ENCODE data around the gene JUNB.
A peak's percentile ranks its signal among the peaks of the same experiment; 100 is the strongest.
"Not testable (repeated sequence)": the region's sequence is repeated elsewhere in the genome, so short reads cannot be mapped to it uniquely, and the experiment has no call there.

Gene JUNB

DNA sequence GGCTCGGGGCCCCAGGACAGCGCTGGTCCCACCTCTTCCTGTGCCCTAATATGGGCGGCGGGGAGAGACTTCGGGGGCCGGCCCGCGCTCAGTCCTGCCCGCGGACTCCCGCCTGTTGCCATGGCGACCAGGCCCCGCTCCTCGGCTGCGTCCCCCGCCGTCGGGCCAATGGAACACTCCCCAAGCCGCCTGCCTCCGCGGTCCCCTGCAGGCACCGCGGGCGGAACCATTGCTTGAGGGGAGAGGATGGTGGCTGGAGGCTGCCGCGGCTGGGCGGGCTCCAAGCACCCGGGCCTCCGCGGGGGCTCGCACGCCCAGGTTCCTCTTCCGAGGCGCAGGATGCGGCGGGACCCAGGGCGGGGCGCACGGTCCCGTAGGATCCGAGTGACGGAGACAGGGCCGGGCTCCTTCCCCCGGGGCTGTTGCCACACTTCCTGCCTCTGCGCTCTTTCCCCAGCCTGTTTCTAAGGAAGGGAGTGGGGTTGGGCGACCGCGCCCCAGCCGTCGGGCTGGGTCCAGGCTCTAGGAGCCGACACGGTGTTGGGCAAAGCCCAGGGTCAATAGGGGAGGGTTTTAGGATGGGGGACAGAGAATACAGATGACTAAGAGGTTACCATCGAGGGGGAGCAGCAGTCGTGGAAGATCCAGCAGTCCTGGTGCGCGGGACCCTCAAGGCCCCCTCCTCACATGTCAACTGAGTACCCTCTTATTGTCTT is 1.2 kb upstream of the JUNB start:
- DNase-seq: peak; percentile 88

DNA sequence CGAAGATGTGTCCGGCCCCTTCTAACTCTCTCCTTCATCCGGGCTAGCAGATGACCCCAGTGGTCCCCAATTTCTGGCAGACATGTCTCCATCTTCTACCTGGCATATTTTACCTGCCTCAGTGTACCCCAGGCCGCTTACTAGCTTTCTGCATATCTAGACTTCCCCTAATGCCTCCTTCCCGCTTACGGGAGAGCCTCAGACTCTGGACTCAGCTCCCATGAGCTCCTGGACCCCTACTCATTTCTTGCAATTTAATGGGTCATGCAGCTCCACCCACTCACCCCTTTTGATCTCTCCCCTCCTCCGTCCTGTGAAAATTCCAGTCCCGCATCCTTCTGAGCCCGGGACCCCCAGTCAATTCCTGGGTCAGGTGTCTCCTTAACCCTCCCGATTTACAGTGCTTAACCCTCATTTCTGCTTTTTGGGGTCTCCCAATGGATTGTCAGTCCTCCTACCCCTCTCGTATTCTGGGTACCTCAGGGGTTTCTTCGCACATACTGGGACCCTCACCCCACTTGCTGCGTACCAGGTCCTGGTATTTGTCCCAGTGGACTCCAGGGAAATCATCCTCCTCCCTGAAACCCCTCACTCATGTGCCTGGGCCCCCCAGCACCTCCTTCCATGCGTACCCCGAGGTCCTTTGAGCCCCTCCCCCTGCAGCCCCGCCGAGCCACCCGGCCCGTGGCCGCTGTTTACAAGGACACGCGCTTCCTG is 500 bp upstream of the JUNB start:
- DNase-seq: no peak

DNA sequence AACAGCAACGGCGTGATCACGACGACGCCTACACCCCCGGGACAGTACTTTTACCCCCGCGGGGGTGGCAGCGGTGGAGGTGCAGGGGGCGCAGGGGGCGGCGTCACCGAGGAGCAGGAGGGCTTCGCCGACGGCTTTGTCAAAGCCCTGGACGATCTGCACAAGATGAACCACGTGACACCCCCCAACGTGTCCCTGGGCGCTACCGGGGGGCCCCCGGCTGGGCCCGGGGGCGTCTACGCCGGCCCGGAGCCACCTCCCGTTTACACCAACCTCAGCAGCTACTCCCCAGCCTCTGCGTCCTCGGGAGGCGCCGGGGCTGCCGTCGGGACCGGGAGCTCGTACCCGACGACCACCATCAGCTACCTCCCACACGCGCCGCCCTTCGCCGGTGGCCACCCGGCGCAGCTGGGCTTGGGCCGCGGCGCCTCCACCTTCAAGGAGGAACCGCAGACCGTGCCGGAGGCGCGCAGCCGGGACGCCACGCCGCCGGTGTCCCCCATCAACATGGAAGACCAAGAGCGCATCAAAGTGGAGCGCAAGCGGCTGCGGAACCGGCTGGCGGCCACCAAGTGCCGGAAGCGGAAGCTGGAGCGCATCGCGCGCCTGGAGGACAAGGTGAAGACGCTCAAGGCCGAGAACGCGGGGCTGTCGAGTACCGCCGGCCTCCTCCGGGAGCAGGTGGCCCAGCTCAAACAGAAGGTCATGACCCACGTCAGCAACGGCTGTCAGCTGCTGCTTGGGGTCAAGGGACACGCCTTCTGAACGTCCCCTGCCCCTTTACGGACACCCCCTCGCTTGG is 966 bp downstream of the JUNB start:
- peak; percentile 65 for DNase-seq

DNA sequence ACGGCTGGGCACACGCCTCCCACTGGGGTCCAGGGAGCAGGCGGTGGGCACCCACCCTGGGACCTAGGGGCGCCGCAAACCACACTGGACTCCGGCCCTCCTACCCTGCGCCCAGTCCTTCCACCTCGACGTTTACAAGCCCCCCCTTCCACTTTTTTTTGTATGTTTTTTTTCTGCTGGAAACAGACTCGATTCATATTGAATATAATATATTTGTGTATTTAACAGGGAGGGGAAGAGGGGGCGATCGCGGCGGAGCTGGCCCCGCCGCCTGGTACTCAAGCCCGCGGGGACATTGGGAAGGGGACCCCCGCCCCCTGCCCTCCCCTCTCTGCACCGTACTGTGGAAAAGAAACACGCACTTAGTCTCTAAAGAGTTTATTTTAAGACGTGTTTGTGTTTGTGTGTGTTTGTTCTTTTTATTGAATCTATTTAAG is 1.6 kb downstream of the JUNB start:
- peak; percentile 53 for DNase-seq

DNA sequence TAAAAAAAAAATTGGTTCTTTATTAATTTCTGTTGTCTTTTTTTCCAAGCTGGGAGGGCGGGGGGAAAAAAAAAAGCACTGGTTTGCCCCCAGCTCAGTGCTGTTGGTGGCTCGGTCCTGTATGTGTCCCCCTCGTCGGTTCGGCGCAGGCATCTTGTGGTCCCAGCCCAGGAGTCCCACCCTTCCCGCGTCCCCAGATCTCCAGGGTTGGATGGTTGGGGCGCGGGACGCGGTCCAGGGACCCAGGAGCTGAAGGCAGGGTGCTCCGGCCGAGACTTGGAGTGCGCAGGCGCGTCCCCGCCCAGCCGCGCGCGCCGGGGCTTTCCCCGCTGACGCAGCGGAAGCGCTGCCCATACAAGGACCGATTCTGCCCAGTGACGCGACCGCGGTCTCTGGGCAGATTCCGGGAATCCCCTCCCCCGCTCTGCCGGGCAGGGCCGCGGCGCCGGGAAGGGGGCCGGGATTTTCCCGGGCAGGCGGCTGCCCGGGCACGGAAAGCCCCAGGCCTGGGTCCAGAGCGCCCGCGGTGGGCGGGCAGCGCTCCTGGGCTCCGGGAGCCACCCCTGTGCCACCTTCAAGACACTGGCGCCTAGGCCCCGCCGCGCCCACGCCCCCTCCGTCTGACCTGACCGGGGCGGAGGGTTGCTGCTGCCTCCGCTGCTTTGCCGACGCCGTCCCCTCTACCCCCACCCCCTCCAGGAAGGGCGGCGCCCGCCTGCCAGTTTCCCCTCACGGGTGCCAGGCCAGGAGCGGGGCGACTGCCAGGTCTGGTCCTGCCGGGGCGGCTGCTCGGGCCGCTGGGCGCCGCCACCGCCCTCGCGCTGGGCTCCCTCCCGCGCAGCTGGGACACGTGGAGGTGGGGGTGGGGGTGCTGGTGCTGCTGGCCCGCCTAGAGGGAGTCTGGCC is 2.3 kb downstream of the JUNB start:
- DNase-seq: peak; percentile 93

DNA sequence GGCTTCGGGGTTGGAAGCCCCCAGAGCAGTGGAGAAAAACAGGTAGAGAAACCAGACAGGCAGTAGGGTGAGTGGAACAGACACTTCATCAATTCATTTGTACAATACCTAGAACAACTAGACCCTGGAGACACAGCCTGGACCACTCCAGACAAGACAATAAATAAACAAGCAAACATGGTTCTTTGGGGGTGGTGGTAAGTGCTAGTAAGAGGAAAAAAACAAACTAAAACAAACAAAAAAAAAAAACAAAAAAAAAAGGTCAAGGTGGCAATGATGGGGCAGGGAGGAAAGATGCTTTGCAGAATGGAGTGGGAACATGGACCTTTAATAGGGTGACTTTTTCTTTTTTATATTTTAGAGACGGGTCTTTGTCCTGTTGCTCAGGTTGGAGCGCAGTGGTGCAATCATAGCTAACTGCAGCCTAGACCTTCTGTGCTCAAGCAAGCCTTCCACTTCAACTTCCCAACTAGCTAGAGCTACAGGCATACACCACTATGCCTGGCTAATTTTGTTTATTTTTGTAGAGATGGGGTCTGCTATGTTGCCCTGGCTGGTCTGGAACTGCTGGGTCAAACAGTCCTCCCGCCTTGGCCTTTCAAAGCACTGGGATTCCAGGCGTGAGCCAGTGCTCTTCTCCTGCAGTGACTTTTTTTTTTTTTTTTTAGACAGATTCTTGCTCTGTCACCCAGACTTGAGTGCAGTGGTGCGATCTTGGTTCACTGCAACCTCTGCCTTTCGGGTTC is 3.1 kb downstream of the JUNB start:
- DNase-seq: no peak

DNA sequence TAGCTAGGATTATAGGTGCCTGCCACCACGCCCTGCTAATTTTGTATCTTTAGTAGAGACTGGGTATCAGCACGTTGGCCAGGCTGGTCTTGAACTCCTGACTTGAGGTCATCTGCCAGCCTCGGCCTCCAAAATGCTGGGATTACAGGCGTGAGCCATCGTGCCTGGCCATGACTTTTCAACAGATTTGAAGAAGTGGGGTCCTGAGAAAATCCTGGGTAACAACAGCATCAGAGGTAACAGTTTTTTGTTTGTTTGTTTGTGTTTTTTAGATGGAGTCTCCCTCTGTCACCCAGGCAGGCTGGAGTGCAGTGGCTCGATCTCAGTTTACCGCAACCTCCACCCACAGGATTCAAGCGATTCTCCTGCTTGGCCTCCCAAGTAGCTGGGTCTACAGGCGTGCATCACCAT is 3.7 kb downstream of the JUNB start:
- DNase-seq: no peak

DNA sequence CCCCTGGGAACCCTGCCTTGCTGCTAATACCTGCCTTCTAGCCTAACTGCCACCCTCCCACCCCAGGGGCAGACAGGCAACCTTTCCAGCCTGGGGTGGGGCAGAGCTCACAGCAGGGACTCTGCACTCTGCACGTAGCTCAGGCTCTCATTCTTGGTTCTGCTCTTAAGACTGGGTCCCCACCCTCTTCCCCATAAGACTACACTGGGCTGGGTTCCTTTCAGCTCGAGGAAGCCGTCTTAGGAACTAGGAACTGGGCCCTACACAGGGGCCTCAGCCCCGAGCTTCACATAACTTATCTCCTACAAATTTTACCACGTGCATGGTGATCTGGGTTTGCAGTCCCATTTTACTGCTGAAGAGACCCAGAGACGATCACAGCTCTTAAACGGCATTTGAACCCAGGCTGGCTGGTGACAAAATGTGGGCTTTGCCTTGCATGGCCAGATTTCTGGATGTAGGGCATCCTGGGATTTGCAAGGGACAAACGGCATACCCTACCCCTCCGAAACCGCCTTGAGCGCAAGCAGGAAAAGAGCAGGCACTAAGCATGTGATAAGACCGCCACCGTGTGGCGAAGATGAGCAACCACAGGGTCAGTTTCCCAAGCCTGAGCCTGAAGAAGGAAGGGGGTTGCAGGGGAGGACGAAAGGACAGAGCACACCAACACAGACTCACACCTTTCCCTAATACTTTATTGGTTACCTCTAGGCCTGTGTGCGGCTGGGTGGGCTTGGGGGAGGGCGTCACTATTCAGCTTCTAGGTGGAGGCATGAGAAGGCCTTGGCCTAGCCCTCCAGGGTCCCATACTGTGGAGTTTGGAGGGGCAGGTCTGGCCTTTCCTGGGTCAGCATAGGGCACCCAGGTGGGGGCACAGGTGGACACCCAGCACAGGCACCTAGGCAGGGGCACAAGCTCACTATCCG is 5.1 kb downstream of the JUNB start:
- DNase-seq: peak; percentile 72

DNA sequence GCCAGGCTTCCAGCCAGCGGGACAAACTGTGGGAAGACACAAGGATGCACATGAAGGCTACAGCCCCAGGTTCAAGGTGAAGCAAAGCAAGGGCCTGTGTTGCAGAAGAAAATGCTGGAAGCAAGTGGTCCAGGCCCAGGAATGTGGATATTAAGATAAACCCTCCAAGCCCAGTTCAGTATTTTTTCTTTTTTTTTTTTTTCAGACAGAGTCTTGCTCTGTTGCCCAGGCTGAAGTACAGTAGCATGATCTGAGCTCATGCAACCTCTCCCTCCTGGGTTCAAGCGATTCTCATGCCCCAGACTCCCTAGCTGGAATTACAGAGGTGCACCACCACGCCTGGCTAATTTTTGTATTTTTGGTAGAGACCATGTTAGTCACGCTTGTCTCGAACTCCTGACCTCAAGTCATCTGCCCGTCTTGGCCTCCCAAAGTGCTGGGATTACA is 5.9 kb downstream of the JUNB start:
- DNase-seq: no peak

DNA sequence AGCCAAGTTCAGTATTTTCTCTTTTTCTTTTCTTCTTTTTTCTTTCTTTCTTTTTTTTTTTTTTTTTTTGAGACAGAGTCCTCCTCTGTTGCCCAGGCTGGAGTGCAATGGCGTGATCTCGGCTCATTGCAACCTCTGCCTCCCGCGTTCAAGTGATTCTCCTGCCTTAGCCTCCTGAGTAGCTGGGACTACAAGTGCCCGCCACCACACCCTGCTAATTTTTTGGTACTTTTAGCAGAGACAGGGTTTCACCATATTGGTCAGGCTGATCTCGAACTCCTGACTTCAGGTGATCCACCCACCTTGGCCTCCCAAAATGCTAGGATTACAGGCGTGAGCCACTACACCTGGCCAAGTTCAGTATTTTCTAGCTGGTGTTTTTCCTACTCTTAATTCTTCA is 6.3 kb downstream of the JUNB start:
- DNase-seq: not testable (repeated sequence)

DNA sequence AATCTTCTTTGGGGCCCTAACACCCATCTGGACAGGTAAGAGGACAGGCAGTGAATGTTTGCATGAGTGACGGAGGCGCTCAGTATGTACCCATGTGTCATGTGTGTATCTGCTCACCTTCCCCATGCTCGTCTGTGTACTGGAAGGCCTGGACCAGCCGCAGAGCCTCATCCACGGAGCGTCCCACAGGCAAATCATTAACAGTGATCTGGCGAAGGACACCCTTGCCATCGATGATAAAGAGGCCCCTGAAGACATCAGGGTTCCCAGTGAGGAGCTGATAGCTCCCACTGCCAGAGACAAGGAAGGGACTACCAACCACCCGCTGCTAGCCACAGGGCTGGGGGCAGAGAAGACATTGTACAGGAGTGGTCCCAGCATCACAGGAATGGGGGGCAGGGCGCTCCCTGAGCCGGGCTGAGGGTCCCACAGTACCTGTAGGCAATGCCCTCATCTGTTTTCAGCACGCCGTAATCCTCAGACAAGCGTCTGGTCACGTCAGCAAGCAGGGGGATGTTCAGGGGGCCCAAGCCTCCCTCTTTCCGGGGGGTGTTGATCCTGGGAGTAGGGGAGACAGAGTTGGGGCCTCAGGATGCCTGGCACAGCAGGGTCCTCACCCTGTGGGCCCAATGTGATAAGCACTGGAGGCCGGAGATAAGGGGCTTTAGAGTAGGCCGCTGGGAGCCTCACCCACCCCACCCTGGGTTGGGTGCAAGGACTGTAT is 8.6 kb downstream of the JUNB start:
- DNase-seq: no peak

DNA sequence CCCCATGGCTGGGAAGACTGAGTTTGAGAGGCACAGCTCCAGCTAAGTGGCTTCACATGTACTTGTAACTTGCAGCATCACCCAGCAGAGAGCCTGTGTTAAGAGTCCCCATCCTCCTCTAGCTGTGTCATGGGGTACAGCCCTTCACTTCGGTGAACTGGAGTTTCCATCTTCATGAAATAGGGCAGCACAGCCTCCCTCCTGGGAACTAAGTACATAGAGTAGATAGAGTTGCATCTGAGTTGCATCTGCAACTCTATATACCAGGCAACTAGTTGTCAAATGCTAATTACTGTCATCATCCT is 9.1 kb downstream of the JUNB start:
- DNase-seq: no peak

DNA sequence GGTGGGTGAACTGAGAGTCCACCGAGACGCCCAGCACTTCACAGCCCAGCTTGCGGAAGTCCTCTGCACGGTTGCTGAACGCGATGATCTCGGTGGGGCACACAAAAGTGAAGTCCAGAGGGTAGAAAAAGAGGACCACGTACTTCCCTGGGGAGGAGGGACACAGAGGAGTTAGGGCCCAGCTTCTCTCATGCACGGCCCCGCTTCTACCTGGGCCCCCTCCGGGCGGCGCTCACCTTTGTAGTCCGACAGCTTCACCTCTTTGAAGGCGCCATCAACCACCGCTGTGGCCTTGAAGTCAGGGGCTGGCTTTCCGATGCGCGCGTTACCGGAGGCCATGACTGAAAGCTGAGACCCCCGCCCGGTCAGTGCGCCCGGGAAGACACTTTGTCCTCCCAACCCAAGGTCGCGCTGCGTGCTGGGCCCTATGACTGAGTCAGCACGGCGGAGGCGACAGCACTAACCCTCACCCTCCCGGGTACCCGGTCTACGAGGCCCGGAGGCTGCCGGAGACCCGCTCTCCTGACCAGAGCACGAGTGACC is 9.7 kb downstream of the JUNB start:
- DNase-seq: no peak

DNA sequence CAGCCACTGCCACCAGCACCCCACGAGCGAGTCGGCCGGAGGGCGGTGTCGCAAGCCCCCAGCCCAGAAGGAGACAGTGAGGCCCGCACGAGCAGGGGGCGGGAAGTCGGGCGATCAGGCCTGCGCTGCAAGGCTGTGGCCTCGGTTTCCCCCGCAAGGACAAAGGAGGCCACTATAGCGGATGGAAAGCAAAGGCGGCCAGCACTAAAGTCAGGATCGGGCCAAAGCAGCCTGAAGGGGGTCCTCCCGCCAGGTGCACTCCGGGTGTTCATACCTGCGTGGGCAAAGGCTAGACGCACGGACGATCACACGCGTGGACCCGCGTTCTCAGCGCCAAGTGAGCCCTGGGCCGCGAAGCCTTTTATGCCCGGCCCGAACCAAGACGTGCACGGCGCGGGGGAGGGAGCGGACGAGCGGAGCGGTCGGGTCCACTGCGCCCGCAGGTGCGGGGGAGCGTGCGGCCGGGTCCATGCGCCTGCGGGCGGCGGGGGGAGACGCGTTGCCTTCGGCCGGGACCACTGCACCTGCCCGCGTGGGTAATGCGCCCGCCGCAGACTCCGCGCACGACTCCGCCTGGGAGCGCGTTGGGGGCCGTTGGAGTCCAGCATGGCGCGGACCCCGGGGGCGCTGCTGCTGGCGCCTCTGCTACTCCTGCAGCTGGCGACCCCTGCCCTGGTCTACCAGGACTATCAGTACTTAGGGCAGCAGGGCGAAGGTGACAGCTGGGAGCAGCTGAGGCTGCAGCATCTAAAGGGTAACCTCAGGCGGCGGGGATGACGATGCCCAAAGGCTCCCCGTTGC is 10.4 kb downstream of the JUNB start, which contains the start of the genes PRDX2 and THSD8:
Gene PRDX2 (minus strand): TSS at position 335 of the 801 bp plus-strand sequence. CDS start 539 bp downstream, outside the sequence.
Gene THSD8 (plus strand): TSS at position 604 of the 801 bp plus-strand sequence. CDS start 3 bp downstream, at position 607.
- peak; percentile 74 for DNase-seq

DNA sequence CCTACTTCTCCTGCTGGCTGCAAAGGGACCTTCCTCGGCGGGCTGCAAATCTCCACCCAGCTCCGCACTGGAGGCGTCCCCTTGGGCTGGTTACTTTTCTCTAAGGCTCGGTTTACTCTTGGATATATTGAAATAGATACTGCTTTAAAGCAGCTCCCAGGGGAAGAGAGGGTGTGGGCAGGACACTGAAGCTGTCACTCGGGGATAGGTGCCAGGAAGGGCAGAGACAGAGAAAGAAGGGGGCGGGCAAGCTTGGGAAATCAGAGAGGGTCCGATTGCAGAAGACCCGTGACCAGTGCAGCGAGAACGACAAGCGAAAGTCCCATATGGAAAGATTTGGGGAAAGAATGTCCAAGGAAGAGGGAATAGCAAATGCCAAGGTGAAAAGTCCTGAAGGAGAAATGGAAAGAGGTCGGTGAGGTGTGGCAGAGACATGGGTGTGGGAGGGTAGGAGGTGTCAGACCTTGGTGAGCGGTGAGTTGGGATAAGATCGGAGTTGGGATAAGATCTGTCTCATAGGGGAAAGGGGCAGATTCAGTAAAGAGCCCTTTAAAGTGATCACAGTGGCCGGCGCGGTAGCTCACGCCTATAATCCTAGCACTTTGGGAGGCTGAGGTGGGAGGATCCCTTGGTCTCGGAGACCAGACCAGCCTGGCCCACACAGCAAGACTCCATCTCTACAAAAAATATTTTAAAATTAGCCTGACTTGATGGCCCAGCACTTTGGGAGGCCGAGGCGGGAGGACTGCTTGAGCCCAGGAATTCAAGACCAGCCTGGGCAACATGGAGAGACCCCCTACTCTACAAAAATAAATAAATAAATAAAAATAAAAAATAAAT is 11.2 kb downstream of the JUNB start:
- no peak for DNase-seq

DNA sequence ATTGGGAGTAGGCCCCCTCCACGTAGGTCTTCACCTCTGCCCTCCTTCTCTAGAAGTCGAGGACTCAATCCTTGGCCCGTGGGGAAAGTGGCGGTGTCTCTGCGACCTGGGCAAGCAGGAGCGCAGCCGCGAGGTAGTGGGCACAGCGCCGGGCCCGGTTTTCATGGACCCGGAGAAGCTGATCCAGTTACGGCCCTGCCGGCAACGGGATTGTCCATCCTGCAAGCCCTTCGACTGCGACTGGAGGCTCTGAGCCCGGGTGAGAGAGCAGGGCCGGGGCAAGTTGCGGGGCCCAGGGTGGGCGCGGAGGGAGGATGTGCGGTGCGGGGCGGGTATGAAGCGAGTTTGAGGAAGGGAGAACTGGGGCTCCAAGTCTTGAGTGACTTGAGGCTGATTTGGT is 12.8 kb downstream of the JUNB start:
- no peak for DNase-seq

DNA sequence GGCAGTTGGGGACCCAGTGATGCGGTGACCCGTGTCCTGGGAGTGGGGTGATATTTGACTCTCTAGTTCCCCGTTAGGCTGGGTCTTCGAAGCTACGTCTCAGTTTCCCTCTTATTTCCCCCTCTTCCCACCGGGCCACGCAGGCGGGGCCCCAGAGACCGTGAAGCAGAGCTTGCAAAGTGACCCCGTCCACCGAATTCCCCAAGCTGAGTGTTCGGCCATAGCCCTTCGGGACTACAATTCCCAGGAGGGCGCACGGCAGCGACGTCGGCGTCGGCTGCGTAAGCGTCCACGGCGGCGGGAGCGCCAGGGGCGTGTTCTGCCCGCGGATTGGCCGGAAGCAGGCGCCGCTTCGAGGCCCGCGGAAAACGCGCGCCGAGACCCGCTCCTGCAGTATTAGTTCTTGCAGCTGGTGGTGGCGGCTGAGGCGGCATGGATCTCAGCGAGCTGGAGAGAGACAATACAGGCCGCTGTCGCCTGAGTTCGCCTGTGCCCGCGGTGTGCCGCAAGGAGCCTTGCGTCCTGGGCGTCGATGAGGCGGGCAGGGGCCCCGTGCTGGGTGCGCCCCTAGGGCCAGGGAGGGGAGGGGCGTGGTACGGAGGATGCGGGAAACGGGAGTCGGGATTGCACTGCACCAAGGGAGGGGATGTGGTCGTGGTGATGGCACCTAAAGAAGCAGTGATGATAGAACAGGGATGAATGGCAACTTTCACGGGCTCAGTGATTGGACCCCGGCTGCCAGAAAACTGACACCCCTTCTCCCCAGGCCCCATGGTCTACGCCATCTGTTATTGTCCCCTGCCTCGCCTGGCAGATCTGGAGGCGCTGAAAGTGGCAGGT is 15.2 kb downstream of the JUNB start, which contains the start of gene RNASEH2A:
Gene RNASEH2A (plus strand): TSS at position 343 of the 840 bp plus-strand sequence. CDS start 90 bp downstream, at position 433.
- peak; percentile 83 for DNase-seq
